Measurements from ENCODE around the gene TP53TG5. TPM values are rescaled to one million over a fixed set of nuclear protein-coding genes. Genes with fewer than 3 reads are reported as not detected.

Gene TP53TG5
- total and polyA plus RNA-seq, 4 donors: 0.03 to 0.28 TPM; not detected in 2

DNA sequence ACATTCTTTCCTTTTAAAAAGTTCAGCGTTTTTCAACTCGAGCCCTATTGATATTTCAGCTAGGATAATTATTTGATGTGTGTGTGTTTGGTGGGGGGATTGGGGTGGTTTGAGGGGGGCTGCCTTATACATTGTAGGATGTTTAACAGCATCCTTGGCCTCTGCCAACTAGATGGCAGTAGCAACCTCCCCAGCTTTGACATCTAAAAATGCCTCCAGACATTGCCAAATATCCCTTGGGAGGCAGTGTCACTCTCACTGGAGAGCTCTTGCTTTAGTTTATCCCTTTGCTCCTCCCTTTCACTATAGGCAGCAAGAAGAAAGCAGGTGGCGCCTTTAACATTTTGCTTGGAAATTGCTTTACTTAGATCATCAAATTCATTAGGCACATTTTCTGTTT lies 14.6 kb upstream of the TP53TG5 start:
- Histone ChIP-seq H3K27ac (ENCODE audit: low read depth in 1 of 2, low read length in 1 of 2) (no peak overlapping the region), H3K9ac (ENCODE audit: insufficient read depth in 1 of 2, low read length in 2 of 2) (no peak overlapping the region), H3K36me3 (ENCODE audit: control insufficient read depth in 4 of 4, insufficient read depth in 4 of 4, low read length in 4 of 4) (no peaks in the 10 kb centered on the region), H3K9me3 (ENCODE audit: control insufficient read depth in 4 of 4, insufficient read depth in 3 of 4, low read length in 3 of 4) (no peaks in the 10 kb centered on the region), H3K4me1 (ENCODE audit: control insufficient read depth in 5 of 5, insufficient read depth in 5 of 5, low read length in 5 of 5) (no peaks in the 10 kb centered on the region), H3K4me3 (no peak overlapping the region), H3K27me3 (ENCODE audit: control insufficient read depth in 3 of 3, insufficient read depth in 3 of 3, low read length in 2 of 3) (no peaks in the 10 kb centered on the region)
- DNase-seq (no peak), ATAC-seq (ENCODE audit: insufficient read depth, low FRiP score) (no peak)
- WGBS, 2 donors: 84 to 86% methylated on average over 3 of the region's 3 CpGs
- no peak for TF ChIP-seq CTCF (IDR thresholded peaks at IDR 0.05; ENCODE audit: control extremely low read depth, extremely low read depth)

GRCh38 chr20:45391559-45391958 lies 13.4 kb upstream of the TP53TG5 start:
- no peak overlapping the region for H3K27ac ChIP-seq (ENCODE audit: low read depth in 1 of 2, low read length in 1 of 2)
- TF ChIP-seq CTCF (IDR thresholded peaks at IDR 0.05; ENCODE audit: control extremely low read depth, extremely low read depth): no peak
- no peaks in the 10 kb centered on the region for H3K27me3 ChIP-seq (ENCODE audit: control insufficient read depth in 3 of 3, insufficient read depth in 3 of 3, low read length in 2 of 3)
- DNase-seq (no peak), ATAC-seq (ENCODE audit: insufficient read depth, low FRiP score) (no peak)
- no peak overlapping the region for H3K9ac ChIP-seq (ENCODE audit: insufficient read depth in 1 of 2, low read length in 2 of 2)
- H3K4me3 ChIP-seq: no peak overlapping the region
- WGBS, 2 donors: 89 to 90% methylated on average over 2 of the region's 2 CpGs
- H3K36me3 ChIP-seq (ENCODE audit: control insufficient read depth in 4 of 4, insufficient read depth in 4 of 4, low read length in 4 of 4): no peaks in the 10 kb centered on the region
- no peaks in the 10 kb centered on the region for H3K9me3 ChIP-seq (ENCODE audit: control insufficient read depth in 4 of 4, insufficient read depth in 3 of 4, low read length in 3 of 4)
- H3K4me1 ChIP-seq (ENCODE audit: control insufficient read depth in 5 of 5, insufficient read depth in 5 of 5, low read length in 5 of 5): no peaks in the 10 kb centered on the region

GRCh38 chr20:45390931-45391330 lies 12.8 kb upstream of the TP53TG5 start:
- DNase-seq (no peak), ATAC-seq (ENCODE audit: insufficient read depth, low FRiP score) (no peak)
- Histone ChIP-seq H3K4me3 (no peak overlapping the region), H3K36me3 (ENCODE audit: control insufficient read depth in 4 of 4, insufficient read depth in 4 of 4, low read length in 4 of 4) (no peaks in the 10 kb centered on the region), H3K9ac (ENCODE audit: insufficient read depth in 1 of 2, low read length in 2 of 2) (no peak overlapping the region), H3K9me3 (ENCODE audit: control insufficient read depth in 4 of 4, insufficient read depth in 3 of 4, low read length in 3 of 4) (no peaks in the 10 kb centered on the region), H3K4me1 (ENCODE audit: control insufficient read depth in 5 of 5, insufficient read depth in 5 of 5, low read length in 5 of 5) (no peaks in the 10 kb centered on the region), H3K27me3 (ENCODE audit: control insufficient read depth in 3 of 3, insufficient read depth in 3 of 3, low read length in 2 of 3) (no peaks in the 10 kb centered on the region), H3K27ac (ENCODE audit: low read depth in 1 of 2, low read length in 1 of 2) (no peak overlapping the region)
- WGBS, 2 donors: 91 to 95% methylated on average over 2 of the region's 2 CpGs
- TF ChIP-seq CTCF (IDR thresholded peaks at IDR 0.05; ENCODE audit: control extremely low read depth, extremely low read depth): no peak

- TF ChIP-seq CTCF (IDR thresholded peaks at IDR 0.05; ENCODE audit: control extremely low read depth, extremely low read depth): no peak
- WGBS, 2 donors: 86 to 92% methylated on average over 1 of the region's 1 CpG
- Histone ChIP-seq H3K27ac (ENCODE audit: low read depth in 1 of 2, low read length in 1 of 2) (no peak overlapping the region), H3K4me1 (ENCODE audit: control insufficient read depth in 5 of 5, insufficient read depth in 5 of 5, low read length in 5 of 5) (no peaks in the 10 kb centered on the region), H3K36me3 (ENCODE audit: control insufficient read depth in 4 of 4, insufficient read depth in 4 of 4, low read length in 4 of 4) (no peaks in the 10 kb centered on the region), H3K27me3 (ENCODE audit: control insufficient read depth in 3 of 3, insufficient read depth in 3 of 3, low read length in 2 of 3) (no peaks in the 10 kb centered on the region), H3K4me3 (no peak overlapping the region), H3K9ac (ENCODE audit: insufficient read depth in 1 of 2, low read length in 2 of 2) (no peak overlapping the region), H3K9me3 (ENCODE audit: control insufficient read depth in 4 of 4, insufficient read depth in 3 of 4, low read length in 3 of 4) (no peaks in the 10 kb centered on the region)
- ATAC-seq (ENCODE audit: insufficient read depth, low FRiP score): no peak
- DNase-seq: no peak
Observed at GRCh38 chr20:45387274-45387673, 9.1 kb upstream of the TP53TG5 start.

Measured in lung (tissue), 12 donors.